Forelimb muscle (tissue), 1 donor: ENCODE results near the gene HMGB2. TPM values are rescaled to one million over a fixed set of nuclear protein-coding genes. Genes with fewer than 3 reads are reported as not detected.

Experiments
- DNase-seq: peaks from one replicate; pipeline ENCODE4 v3.0.0-alpha.2; 2013; ENCODE audit warnings: low read depth
- polyA plus RNA-seq: library from polyadenylated mRNA; unstranded; fragments of 120-200 nt; gene quantifications from one replicate; pipeline ENCODE4 v1.2.1, GENCODE V29; 2013; ENCODE audit not compliant: insufficient read length

Gene HMGB2
- polyA plus RNA-seq, result 110 TPM

DNA sequence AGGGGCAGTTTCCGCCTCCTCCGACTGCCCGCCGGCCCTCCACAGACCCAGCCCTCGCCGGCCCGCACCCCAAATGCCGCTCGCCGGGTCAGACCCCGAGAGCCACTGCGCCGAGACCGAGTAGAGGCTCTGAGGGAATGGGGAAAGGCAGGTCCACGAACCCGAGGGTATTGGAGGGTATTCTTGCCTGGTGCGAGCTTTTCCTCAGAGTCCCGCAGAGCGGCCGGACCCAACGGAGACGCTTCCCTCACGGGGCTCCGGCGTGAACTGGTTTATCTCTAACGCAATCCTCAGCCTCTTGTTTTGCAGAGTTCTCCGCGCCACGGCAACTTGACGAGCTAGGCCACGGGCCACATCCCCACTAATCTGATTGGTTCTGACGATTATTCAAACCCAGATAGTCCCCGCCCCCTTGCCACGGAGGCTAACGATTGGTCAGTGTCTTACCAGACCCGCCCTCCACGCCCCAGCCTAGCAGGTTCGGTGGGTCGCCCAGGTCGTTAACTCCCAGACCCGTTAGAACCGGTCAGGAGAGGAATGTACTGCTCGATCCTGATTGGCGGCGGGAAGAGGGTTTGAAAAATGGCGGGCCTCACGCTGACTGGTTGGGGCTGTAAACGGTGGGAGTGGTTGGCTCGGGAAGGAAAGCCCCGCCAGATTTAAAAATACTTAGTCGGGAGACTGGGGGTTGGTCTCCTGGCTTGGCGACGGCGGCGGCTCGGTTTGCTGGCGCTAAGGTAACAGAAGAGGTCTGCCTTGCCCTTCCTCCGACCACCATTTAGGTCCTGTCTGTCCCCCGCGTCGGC lies at the start of gene HMGB2:
HMGB2 (minus strand) TSS at position 274 of the 806 bp plus-strand sequence. CDS start 709 bp downstream, outside the sequence.
- peak; percentile 99 for DNase-seq

DNA sequence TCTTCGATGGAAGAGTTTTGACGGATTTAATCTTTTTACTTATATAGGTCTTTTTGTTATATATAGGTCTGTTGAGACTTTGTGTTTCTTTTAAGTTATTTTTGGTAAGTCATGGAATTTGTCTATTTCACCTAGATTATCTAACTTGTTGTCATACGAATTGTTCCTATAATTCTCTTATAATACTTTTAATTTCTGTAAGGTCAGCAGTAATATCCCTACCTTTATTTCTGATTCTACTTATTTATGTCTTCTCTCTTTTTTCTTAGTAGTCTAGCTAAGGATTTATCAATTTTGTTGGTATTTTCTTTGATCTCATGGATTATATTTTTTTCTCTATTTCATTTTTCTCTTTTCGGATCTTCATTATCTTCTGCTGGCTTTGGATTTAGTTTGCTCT lies 48.2 kb upstream of the HMGB2 start:
- DNase-seq, result no peak

DNA sequence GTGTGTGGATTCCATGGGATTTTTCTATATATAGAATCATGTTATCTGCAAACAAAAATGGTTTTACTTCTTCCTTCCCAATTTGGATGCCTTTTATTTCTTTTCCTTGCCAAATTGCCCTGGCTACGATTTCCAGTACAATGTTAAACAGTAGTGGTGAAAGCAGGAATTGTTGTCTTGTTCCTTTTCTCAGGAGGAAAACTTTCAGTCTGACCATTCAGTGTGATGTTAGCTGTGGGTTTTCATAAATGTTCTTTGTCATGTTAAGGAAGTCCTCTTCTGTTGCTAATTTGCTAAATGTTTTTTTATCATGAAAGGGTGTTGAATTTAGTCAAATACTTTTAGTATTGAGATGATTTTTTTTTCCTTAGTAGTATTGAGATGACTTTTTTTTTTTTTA lies 47.5 kb upstream of the HMGB2 start:
- DNase-seq, result no peak

DNA sequence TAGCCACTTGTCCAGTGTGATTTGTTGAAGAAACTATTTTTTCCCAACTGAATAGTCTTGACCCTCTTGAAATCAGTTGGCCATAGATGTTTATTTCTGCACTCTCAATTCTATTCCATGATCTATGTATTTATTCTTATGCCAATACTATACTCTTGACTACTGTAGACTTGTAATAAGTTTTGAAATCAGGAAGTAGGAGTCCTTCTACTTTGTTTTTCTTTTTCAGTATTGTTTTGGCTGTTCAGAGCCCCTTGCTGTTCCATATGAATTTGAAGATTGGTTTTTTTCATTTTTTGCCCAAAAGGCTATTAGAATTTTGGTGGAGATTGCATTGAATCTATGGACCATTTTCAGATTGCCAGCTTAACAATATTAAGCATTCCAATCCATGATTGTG lies 46.8 kb upstream of the HMGB2 start:
- DNase-seq, result no peak

DNA sequence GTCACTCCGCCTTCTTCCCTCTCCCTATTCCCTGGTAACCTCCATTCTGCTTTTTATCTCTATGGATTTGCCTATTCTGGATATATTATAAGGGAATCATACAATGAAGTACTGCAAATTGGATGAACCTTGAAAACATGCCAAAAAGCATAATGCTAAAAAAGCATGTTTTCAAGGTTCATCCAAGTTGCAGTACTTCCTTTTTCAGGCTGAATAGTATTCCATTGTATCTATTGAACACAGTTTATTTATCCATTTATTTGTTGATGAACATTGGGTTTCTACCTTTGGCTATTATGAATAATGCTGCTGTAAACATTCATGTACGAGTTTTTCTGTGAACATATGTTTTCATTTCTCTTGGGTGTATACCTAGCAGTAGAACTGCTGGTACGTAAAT lies 45.8 kb upstream of the HMGB2 start:
- no peak for DNase-seq

DNA sequence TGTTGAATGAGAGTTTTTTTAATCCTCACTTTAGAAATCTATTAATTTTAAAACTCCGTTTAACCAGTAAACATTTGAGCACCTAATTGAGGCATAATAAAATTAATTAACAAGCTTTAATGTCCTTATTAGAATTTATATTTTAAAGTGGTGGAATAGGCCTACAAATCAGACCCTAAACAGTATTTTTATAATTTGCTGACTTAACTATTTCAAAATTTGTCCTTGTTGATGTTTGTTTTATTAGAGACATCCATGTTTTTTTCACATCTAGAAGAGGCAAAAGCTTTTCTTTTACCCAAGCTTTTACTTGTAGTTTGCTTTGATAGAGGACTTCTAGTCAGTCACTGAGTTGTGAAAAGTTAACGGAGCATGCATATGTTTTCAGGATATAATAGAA lies 40.4 kb upstream of the HMGB2 start:
- DNase-seq, result no peak

DNA sequence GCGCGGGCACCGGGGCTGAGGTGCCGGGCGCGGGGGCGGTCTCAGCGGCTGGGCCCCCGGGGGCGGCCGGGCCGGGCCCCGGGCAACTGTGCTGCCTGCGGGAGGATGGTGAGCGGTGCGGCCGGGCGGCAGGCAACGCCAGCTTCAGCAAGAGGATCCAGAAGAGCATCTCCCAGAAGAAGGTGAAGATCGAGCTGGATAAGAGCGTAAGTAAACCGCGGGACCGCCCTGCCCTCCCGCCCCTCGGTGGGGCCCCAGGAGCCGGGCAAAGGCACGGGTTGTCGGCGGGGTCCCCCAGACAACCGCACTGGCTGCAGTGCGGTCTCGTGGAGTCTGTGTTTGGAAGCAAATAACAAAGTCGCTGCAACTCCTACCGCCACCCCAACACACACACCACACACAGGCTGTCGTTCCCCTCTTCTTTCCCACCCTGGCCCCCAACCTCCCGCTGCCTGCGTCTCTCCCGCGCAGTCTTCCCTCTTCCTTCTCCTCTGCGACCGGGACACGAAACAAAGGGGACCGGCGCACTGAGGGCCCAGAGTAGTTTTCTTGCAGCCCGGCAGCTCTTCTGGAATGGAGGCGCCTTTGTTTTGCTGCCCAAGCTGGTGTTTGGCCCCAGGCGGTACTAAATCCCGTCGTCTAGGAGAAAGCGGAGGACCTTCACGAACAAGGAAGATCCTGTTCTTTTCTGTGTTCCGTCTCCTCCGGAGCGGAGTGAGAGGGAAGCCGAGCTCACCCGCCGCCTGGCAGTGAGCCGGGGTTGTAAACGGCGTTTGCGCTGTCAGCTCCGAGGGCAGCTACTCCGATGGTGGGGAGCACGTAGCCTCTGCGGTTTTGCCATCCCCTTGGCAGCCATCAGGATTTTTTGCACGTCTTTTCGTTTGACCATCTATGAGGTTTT lies 37.4 kb upstream of the HMGB2 start:
- DNase-seq, result no peak

DNA sequence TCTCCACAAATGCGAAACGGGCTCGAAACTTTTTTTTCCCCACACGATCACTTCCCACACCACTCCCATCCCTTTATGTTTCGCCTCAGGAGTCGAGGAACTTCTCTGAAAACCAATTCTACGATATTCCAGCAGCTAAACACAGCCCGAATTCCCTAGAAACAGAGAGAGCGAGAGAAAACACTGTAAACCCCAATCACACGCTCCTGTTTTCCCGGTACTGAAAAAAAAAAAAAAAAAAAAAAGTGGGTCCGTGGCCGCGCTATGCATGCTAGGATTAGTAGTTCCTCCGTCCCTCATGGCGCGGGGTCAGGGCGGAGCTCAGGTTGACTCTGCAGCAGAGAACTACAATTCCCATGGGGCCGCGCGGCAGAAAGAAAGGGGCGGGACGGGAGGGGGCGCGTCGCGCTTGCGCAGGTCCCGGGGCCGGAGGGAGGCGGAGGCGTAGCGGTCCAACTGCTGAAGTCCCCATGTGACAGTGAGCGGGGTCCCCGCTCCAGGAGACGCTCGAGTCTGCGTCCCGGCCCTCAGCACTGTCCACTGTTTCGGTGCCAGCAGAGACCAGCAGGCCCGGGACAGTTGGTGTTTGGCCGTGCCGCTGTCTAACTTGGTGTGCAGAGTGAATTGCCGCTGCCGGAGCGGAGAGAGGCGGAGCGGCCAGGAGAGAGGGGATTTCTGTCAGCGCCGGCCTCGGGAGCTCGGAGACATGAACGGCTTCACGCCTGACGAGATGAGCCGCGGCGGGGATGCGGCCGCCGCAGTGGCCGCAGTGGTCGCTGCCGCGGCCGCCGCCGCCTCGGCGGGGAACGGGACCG lies 36.5 kb upstream of the HMGB2 start, which contains the start of gene SAP30:
SAP30 (plus strand) TSS at position 478 of the 815 bp plus-strand sequence; CDS start at position 707, 229 bp downstream.
- DNase-seq, result peak; percentile 94

DNA sequence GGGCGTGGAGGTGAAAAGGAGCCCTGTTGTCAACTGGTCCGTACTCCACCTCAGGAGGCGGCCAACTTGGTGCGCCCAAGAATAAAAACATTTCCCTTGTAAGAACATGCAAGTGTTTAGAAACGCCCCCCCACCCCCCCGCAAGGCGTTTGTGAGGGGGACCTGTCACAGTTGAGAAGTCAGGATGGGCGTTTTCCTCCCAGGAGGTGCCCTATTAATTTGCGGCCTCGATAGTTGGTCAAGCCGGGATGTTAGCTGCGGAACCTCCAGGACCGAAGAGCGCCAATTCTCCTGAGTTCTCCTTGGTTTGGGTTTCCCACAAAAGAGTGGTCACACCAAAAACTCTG lies 35.9 kb upstream of the HMGB2 start:
- DNase-seq, result no peak

DNA sequence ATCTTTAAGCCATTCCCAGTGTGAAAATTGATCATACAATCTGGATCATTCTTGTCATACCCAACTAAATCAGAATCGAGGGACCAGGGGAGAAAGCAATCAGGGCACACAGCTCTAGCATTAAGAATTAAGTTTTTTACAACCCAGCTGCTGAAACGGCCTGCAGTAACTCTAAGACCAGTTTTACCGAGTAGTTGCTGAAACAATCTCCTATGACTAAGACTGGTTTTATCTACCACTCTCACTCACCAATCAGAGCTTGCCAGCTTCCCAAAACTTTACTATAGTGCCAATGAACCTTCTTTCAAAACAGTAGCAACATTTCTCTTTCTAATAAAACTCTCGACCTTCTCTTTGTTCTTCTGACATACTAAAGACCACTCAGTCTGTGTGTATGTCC lies 33.8 kb upstream of the HMGB2 start:
- no peak for DNase-seq

DNA sequence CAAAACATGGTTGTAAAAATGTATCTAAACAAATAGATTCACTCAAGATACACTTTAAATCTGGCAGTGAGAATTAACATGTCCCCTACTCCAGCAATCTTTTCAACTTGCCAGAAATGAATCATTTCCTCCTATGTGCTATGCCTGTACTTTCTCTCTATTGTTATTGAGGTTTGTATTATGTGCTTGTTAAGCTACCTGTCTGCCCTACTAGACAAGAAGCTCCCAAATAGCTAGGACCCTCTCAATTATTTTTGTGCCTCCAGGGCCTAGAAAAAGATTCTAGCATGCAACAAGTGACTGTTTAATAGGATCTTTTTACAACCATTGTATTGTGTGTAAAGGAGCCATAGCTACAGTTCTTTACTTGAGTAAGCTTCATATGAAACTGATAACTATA lies 33.1 kb upstream of the HMGB2 start:
- DNase-seq, result no peak

DNA sequence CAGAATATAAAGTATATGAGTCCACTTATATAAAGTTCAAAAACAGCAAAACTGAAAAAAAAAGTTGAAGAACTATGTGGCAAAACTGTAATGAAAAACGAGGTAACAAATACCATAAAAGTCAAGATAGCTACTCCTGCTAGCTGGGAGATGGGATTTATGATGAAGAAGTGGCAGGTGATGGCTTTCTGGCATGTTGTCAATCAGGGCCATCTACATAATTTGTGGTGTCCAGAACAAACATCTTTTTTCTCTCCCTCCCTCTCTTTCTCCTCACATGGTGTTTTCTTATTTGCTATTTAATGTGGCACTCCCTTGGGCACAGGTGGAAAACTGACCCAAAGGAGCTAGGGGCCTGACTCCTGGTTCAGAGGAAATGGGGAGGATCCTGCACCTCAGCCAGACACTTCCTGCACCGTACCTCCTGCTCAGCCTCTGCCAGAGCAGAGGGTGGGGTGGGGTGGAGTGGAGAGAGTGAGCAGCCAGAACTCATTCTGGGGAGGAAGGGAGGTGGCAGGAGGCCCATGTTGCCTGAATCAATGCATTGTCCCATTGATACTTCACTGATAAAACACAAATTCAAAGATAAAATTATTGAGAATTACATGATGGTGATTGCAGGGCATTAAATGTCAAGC lies 31.3 kb upstream of the HMGB2 start:
- no peak for DNase-seq

DNA sequence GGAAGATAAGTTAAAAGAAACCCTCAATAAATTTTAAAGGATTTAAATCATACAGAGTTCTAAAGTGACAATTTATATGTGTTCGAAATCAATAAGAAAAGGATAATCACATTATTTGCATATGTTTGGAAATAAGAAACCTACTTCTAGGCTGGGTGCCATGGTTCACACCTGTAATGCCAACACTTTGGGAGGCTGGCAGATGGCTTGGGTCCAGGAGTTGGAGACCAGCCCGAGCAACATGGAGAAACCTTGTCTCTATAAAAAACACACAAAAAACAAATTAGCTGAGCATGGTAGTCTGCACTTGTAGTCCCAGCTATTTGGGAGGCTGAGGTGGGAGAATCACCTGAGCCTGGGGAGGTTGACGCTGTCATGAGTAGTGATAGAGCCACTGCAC lies 28.5 kb upstream of the HMGB2 start:
- DNase-seq, result no peak

DNA sequence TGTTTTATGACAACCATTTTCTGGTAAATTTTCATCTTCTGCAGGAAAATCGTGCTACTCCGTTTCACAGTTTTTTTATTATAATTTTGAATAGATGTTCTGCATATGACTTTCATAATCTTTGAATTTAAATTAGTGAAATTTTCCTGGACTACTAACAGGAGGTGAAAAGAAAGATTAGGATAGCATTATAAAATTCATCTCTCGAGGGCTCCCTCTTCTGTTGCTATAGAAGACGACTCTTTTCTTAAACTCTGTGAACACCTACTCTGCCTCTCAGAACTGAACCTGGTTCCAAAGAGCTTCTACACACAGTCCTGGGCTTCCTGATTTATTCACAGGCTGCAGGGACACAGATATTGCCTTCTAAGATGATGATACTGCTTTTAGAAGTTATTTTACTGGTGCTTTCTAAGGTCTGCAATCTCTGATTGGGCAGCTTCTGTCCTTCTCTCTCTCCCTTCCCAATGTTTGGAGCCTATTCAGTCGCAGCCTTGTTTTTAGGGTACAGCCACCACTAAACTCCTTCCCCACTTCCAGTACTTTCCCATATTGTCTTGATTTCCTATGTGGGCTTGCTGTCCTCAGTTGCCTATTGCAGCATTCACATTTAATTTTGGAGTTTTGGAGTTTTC lies 26.5 kb upstream of the HMGB2 start:
- no peak for DNase-seq

DNA sequence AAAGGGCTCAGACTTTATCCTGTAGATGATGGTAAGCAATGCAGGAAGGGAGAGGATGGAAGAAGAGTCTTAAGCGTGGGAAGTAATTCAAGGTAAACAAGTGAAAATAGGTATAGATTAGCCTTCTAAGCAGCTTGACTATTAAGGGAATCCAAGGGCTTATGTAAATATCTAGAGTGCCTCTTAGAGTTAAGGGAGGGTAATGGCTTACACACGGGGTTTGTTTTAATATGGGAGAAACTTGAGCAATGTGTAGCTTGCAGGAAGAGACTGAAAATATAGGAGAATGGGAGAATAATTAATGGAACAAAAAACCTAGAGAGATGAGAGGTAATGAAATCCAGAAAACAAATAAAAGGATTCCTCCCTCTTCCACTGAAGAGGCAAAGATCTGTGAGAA lies 23.8 kb upstream of the HMGB2 start:
- no peak for DNase-seq

DNA sequence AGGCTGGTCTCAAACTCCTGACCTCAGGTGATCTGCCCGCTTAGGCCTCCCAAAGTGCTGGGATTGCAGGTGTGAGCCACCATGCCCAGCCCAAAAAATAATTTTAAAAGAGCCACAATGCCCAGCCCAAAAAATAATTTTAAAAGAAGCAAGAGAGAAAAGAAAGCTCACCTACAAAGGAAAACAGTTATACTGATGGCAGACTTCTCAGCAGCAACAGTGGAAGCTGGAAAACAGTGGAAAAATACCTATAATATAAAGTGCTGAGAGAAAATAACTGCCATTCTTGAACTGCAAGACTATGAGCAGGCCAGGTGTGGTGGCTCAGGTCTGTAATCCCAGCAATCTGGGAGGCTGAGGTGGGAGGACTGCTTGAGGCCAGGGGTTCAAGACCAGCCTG lies 13.3 kb upstream of the HMGB2 start:
- DNase-seq, result no peak

DNA sequence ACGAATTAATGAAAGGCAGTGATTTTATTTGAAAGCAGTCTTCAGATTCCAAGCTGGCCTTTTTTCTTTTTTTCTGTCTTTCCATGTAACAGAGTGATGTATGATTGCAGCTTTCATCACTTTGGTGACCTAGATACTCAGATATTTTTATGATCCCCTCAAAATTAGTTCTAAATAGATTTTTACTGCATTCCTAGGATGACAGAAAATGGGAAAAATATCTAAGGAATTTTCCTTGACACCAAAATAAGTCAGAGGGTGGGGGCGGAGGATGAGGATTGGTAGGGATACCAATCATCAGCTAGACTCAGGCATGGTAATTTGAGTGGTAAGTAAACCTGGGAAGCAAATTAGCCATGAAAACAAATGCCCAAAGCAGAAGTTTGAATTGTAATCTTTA lies 11.9 kb upstream of the HMGB2 start:
- DNase-seq, result no peak

DNA sequence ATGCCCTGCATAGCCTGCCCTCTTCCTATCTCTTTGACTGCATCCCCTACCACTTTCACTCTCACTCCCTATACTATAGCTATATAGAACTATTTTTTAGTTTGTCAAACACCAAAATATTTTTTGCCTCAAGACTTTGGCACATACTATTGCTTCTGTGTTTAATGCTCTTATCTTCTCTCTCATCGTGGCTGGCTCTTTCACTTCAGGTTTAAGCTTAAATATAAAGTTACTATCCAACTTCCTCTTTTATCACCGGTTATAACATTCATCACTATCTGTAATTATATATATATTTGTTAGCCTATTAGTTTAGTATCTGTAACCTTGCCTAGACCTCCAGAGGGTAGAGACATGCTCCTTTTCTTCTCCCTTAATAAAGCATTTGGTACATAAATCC lies 11.5 kb upstream of the HMGB2 start:
- DNase-seq, result no peak

DNA sequence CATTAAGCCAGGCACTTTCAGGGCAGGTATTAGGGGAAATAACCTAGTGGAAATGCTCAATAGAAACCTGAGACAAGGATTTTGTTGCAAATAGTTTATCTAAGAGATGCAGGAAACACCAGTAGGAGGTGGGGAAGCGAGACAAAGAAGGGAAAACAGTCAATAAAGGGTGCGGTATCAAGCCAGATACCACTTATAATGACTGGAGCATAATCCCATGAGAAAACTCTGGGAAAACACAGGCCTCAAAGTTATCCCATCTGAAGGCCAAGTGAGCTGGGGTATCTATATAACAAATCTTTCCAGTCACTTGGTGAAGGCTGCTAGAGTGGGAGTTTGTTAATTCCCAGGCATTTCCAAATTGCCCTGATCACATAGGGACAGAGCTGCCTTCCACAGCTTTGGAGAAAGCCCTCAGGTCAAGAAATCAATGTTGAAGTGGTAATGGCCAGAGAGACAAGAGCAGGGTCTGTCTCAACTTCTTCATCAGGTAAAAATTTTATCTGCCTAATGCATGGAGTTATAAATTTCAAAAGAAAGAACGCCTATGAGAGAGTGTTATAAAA lies 9.8 kb upstream of the HMGB2 start:
- DNase-seq, result no peak

DNA sequence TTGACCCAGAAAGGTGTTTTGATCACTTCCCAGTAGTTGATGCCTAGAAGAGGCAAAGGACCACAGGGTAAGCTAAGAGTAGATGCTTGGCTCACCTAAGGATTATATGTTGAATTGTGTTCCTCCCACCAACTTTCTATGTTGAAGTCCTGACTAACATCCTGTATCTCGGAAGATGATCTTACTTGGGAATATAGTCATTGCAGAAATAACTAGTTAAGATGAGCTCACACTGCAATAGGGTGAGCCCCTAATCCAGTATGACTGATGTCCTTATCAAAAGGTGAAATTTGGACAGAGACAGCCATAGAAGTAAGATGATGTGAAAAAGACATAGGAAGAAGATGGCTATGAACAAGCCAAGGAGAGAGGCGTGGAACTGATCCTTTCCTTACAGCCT lies 3.3 kb upstream of the HMGB2 start:
- DNase-seq, result no peak
